Measurements from ENCODE around the gene ZNF687.

The ZNF687 gene

GRCh38 chr1:151286619-151287340, 4.7 kb downstream of the ZNF687 start:
- Histone ChIP-seq H3K4me1 (ENCODE audit: control insufficient read depth, low read length) (peaks cover 17% of the 10 kb centered on the region), H3K4me2 (ENCODE audit: low read length) (no peak overlapping the region), H3K36me3 (ENCODE audit: control insufficient read depth, low read length) (peaks cover 66% of the 10 kb centered on the region), H3K9me3 (ENCODE audit: control insufficient read depth, insufficient read depth, low read length) (no peaks in the 10 kb centered on the region), H3K27ac (ENCODE audit: low read depth, low read length) (no peak overlapping the region), H3K4me3 (ENCODE audit: low read length) (no peak overlapping the region), H4K20me1 (ENCODE audit: control insufficient read depth, insufficient read depth, low read depth, low read length) (no peaks in the 10 kb centered on the region), H3K27me3 (ENCODE audit: control insufficient read depth, low read length) (no peaks in the 10 kb centered on the region), H3K9me2 (replicated peaks; ENCODE audit: control insufficient read depth, low read length) (no peaks in the 10 kb centered on the region), H3K79me2 (ENCODE audit: control insufficient read depth, low read length) (peaks cover 54% of the 10 kb centered on the region), H3F3A (ENCODE audit: control insufficient read depth, insufficient read depth) (no peaks in the 10 kb centered on the region)
- TF ChIP-seq EZH2phosphoT487 (IDR thresholded peaks at IDR 0.05; ENCODE audit: borderline replicate concordance, low read length), result no peak
- no peak for TF ChIP-seq CTCF (IDR thresholded peaks at IDR 0.05; ENCODE audit: low read depth, low read length, poor library complexity, severe bottlenecking)

GRCh38 chr1:151287341-151287699, 5.2 kb downstream of the ZNF687 start:
- Histone ChIP-seq H3K36me3 (ENCODE audit: control insufficient read depth, low read length) (peaks cover 69% of the 10 kb centered on the region), H3K27me3 (ENCODE audit: control insufficient read depth, low read length) (no peaks in the 10 kb centered on the region), H3K27ac (ENCODE audit: low read depth, low read length) (no peak overlapping the region), H3K9me2 (replicated peaks; ENCODE audit: control insufficient read depth, low read length) (no peaks in the 10 kb centered on the region), H3K4me2 (ENCODE audit: low read length) (no peak overlapping the region), H4K20me1 (ENCODE audit: control insufficient read depth, insufficient read depth, low read depth, low read length) (no peaks in the 10 kb centered on the region), H3K79me2 (ENCODE audit: control insufficient read depth, low read length) (peaks cover 53% of the 10 kb centered on the region), H3K4me3 (ENCODE audit: low read length) (no peak overlapping the region), H3K4me1 (ENCODE audit: control insufficient read depth, low read length) (peaks cover 17% of the 10 kb centered on the region), H3K9me3 (ENCODE audit: control insufficient read depth, insufficient read depth, low read length) (no peaks in the 10 kb centered on the region), H3F3A (ENCODE audit: control insufficient read depth, insufficient read depth) (no peaks in the 10 kb centered on the region)
- TF ChIP-seq EZH2phosphoT487 (IDR thresholded peaks at IDR 0.05; ENCODE audit: borderline replicate concordance, low read length), result no peak
- TF ChIP-seq CTCF (IDR thresholded peaks at IDR 0.05; ENCODE audit: low read depth, low read length, poor library complexity, severe bottlenecking), result no peak

- H3K27ac ChIP-seq (ENCODE audit: low read depth, low read length), result no peak overlapping the region
- H3K9me2 ChIP-seq (replicated peaks; ENCODE audit: control insufficient read depth, low read length), result no peaks in the 10 kb centered on the region
- H3K79me2 ChIP-seq (ENCODE audit: control insufficient read depth, low read length), result peaks cover 47% of the 10 kb centered on the region
- no peak overlapping the region for H3K4me2 ChIP-seq (ENCODE audit: low read length)
- H3K4me1 ChIP-seq (ENCODE audit: control insufficient read depth, low read length), result peaks cover 16% of the 10 kb centered on the region
- no peak overlapping the region for H3K4me3 ChIP-seq (ENCODE audit: low read length)
- TF ChIP-seq EZH2phosphoT487 (IDR thresholded peaks at IDR 0.05; ENCODE audit: borderline replicate concordance, low read length) (no peak), CTCF (IDR thresholded peaks at IDR 0.05; ENCODE audit: low read depth, low read length, poor library complexity, severe bottlenecking) (no peak)
- H4K20me1 ChIP-seq (ENCODE audit: control insufficient read depth, insufficient read depth, low read depth, low read length), result no peaks in the 10 kb centered on the region
- H3K27me3 ChIP-seq (ENCODE audit: control insufficient read depth, low read length), result no peaks in the 10 kb centered on the region
- no peaks in the 10 kb centered on the region for H3F3A ChIP-seq (ENCODE audit: control insufficient read depth, insufficient read depth)
- H3K9me3 ChIP-seq (ENCODE audit: control insufficient read depth, insufficient read depth, low read length), result no peaks in the 10 kb centered on the region
- peaks cover 69% of the 10 kb centered on the region for H3K36me3 ChIP-seq (ENCODE audit: control insufficient read depth, low read length)
Observed at GRCh38 chr1:151287767-151288500, 5.8 kb downstream of the ZNF687 start.

All from DOHH2 (cell line).